NCI-H345 (cell line): ENCODE results near the gene PIBF1.
"Not testable (repeated sequence)": the region's sequence is repeated elsewhere in the genome, so short reads cannot be mapped to it uniquely, and the experiment has no call there.

ENCODE experiments used
- DNase-seq: peaks from one replicate; lab custom pipeline; 2025; lab: John Stamatoyannopoulos, UW

The PIBF1 gene

DNA sequence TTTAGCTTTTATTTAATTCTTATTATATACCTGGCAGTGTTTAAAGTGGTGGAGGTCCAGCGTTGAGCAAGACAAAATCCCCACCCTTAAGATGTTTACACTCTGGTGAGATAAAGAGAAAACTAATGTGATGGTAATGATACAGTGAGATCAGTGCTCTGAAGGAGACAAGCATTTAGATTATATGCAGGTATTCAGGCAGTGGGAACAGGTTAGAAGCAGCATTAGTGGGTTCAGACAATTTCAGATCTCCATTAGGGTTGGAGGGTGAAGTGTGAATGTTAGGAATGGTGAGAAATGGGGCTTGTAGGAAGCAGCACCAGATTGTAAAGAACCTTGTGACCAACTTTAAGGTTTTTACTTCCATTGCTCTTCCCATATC, 39.0 kb downstream of the PIBF1 start:
- no peak for DNase-seq

GRCh38 chr13:72823081-72823480, 41.1 kb downstream of the PIBF1 start:
- no peak for DNase-seq

DNA sequence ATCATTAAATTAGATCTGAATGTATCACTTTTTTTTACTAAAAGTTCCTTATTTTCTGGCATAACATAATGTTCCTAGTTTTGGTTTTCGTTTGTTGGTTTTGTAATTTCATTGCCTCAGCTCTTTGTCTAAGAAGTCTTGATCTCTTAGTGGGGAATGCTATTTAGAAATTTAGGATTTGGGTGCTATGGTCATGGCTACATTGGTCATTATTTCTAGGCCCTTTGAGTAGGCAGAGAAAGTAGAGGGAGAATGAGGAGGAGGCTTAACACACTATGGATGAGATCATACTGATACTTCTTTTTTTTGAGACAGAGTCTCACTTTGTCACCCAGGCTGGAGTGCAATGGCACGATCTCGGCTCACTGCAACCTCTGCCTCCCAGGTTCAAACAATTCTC, 41.8 kb downstream of the PIBF1 start:
- DNase-seq: no peak

GRCh38 chr13:72834601-72835000, 52.7 kb downstream of the PIBF1 start:
- DNase-seq: no peak

- DNase-seq: peak; percentile 52
These were observed 58.0 kb downstream of the PIBF1 start for GRCh38 chr13:72839831-72840426.

- no peak for DNase-seq
These were observed 61.1 kb downstream of the PIBF1 start for GRCh38 chr13:72842991-72843390.

- DNase-seq: not testable (repeated sequence)
These were observed 63.2 kb downstream of the PIBF1 start for GRCh38 chr13:72845148-72845547.

GRCh38 chr13:72849571-72849970, 67.6 kb downstream of the PIBF1 start:
- DNase-seq: no peak

GRCh38 chr13:72850959-72851677, 69.2 kb downstream of the PIBF1 start:
- no peak for DNase-seq

GRCh38 chr13:72851678-72852014, 69.7 kb downstream of the PIBF1 start:
- DNase-seq: no peak

- no peak for DNase-seq
These were observed 70.3 kb downstream of the PIBF1 start for GRCh38 chr13:72852207-72852606.

DNA sequence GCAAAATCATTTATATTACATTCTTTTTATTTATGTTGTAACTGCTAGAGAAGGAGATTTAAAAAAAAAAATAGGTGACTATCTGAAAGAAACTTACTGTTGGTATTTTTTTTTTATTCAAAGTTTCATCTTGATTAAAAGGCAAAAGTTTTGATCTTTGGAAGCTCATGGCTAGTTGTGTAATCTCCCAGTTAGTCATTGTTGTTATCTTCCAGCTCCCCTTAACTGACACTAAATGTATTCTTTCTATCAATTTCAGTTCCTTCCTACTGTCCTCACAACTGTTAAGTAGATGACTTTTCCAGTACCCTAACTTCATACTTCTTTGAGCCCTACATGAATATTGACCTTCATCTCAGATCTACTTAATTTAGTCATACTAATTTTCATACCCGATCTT, 71.1 kb downstream of the PIBF1 start:
- no peak for DNase-seq

DNA sequence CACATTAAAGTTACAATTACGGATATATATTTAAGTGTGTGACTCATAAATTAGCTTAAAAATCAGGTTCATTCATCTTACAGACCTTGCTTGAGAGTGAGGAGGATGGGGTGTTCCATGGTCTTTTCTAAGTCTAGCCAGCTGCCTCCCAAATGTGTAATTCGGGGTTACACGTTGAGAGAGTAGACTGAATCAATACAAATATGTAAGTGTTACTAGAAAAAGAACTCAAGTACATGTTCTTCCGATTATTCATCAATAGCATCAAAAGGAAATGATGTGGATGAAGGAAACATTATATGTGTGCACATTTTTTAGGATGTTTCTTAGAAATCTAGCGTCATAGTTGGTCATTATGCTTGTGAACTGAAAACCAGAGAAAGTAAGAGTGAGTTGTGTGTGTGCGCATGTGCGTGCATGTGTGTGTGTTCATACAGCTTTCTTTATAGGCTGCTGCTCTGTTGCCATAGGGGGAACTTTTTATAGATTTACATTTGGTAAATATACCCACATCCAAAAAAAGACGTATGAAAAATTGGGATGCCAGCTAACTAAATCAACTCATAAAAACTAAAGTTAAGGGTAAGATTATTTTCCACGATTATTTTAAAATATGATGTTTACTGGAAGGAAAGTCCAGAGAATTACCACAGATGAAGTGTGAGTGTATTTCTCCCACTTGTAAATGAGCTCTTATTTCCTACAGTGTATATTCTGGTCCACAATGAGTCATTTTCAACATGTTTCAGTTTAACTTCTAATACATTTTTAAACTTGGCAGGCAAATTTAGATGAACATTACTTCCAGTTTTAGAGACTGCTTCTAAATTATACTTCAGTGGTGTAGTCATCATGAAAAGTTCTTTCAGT, 82.4 kb downstream of the PIBF1 start:
- no peak for DNase-seq

DNA sequence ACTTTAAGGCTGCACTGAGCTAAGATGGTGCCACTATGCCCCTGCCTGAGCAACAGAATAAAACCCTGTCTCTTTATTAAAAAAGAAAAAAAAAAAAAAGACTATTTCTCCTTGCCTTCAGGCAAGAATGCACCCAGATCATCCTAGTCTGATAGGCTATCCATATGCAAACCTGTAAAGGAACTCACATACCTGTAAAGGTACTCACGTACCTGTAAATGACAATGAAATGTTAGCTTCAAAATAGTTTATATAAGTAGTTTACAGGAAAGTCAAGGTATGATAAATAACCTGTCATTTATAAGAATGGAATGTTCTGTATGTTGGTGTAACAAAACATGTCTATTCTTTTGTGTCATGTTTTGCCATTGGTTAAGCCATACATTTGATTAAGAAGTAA, 86.3 kb downstream of the PIBF1 start:
- DNase-seq: no peak

DNA sequence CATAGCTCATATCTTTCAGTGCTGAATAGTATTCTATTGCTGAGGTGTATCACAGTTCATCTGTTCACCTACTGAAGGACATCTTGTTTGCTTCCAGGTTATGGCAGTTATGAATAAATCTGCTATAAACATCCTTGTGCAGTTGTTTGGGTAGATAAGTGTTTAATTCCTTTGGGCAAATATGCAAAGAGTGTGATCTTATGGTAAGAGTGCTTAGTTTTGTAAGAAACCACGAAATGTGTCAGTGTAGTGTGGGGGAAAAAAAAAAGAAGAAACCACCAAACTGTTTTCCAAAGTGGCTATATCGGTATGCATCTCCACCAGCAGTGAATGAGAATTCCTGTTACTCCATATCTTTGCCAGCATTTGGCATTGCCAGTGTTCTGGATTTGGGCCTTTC, 93.3 kb downstream of the PIBF1 start:
- no peak for DNase-seq

GRCh38 chr13:72884101-72884500, 102.2 kb downstream of the PIBF1 start:
- no peak for DNase-seq

GRCh38 chr13:72886272-72887067, 104.5 kb downstream of the PIBF1 start:
- DNase-seq: no peak

GRCh38 chr13:72889495-72889894, 107.6 kb downstream of the PIBF1 start:
- DNase-seq: no peak

GRCh38 chr13:72890546-72890945, 108.6 kb downstream of the PIBF1 start:
- no peak for DNase-seq

- DNase-seq: no peak
These were observed 109.5 kb downstream of the PIBF1 start for GRCh38 chr13:72891423-72891822.

GRCh38 chr13:72896869-72897268, 114.9 kb downstream of the PIBF1 start:
- no peak for DNase-seq

DNA sequence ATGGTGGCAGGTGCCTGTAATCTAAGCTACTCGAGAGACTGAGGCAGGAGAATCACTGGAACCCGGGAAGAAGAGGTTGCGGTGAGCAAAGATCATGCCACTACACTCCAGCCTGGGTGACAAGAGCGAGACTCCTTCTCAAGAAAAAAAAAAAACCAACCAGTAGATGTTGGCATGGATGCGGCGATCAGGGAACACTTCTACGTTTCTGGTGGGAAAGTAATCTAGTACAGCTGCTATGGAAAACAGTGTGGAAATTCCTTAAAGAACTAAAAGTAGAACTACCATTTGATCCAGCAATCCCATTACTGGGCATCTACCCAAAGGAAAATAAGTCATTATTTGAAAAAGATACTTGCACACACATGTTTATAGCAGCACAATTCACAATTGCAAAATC, 119.6 kb downstream of the PIBF1 start:
- DNase-seq: not testable (repeated sequence)
